GM23248 (cell line): ENCODE results near the gene ADSS1. TPM values are rescaled to one million over a fixed set of nuclear protein-coding genes. Genes with fewer than 3 reads are reported as not detected.

Experiments used
- DNase-seq: peaks from one replicate; pipeline ENCODE4 v3.0.0-alpha.2; 2015
- H2AFZ ChIP-seq: fragments of 200-600 bp; sonication (generic); 2 replicates; pipeline ENCODE4 v1.6.1; 2016; ENCODE audit warnings: antibody characterized with exemption
- H3F3A ChIP-seq: fragments of 200-600 bp; sonication (generic); 2 replicates; pipeline ENCODE4 v1.6.1; 2016; ENCODE audit warnings: mild to moderate bottlenecking, antibody characterized with exemption, mixed run types; ENCODE audit not compliant: insufficient read depth
- H3K27ac ChIP-seq: fragments of 200-600 bp; sonication (generic); 2 replicates; pipeline ENCODE4 v1.5.1; 2016; ENCODE audit warnings: mild to moderate bottlenecking
- H3K27me3 ChIP-seq: fragments of 200-600 bp; sonication (generic); replicated peaks from 2 replicates; pipeline ENCODE4 v1.6.1; 2016; ENCODE audit warnings: mild to moderate bottlenecking; ENCODE audit not compliant: insufficient read depth
- H3K36me3 ChIP-seq: fragments of 200-600 bp; sonication (generic); 2 replicates; pipeline ENCODE4 v1.6.1; 2016; ENCODE audit warnings: low read depth, mild to moderate bottlenecking
- H3K4me1 ChIP-seq: fragments of 200-600 bp; sonication (generic); 2 replicates; pipeline ENCODE4 v1.6.1; 2016; ENCODE audit warnings: mild to moderate bottlenecking; ENCODE audit not compliant: insufficient read depth
- H3K4me2 ChIP-seq: fragments of 200-600 bp; sonication (generic); one replicate; pipeline ENCODE4 v1.6.1; 2016; ENCODE audit warnings: mild to moderate bottlenecking; ENCODE audit not compliant: unreplicated experiment
- H3K4me3 ChIP-seq: fragments of 200-600 bp; sonication (generic); 2 replicates; pipeline ENCODE4 v1.5.1; 2016; ENCODE audit warnings: mild to moderate bottlenecking
- H3K79me2 ChIP-seq: fragments of 200-600 bp; sonication (generic); 2 replicates; pipeline ENCODE4 v1.6.1; 2016; ENCODE audit warnings: mild to moderate bottlenecking; ENCODE audit not compliant: insufficient read depth
- H3K9ac ChIP-seq: fragments of 200-600 bp; sonication (generic); 2 replicates; pipeline ENCODE4 v1.6.1; 2016; ENCODE audit warnings: mild to moderate bottlenecking
- H3K9me2 ChIP-seq: fragments of 200-600 bp; sonication (generic); 2 replicates; pipeline ENCODE4 v1.6.1; 2016; ENCODE audit warnings: mixed run types, mild to moderate bottlenecking, moderate library complexity; ENCODE audit not compliant: insufficient read depth
- H3K9me3 ChIP-seq: fragments of 200-600 bp; sonication (generic); one replicate; pipeline ENCODE4 v1.6.1; 2017; ENCODE audit warnings: low read depth
- H4K20me1 ChIP-seq: fragments of 200-600 bp; sonication (generic); 2 replicates; pipeline ENCODE4 v1.6.0; 2016; ENCODE audit not compliant: insufficient read depth
- EZH2 ChIP-seq: fragments of 200-600 bp; sonication (generic); IDR thresholded peaks from 2 replicates; pipeline ENCODE4 v1.6.1; 2018; ENCODE audit warnings: antibody characterized with exemption, mild to moderate bottlenecking; ENCODE audit not compliant: insufficient read depth, poor library complexity, severe bottlenecking
- EZH2phosphoT487 ChIP-seq: fragments of 200-600 bp; sonication (generic); IDR thresholded peaks from 2 replicates; pipeline ENCODE4 v1.6.1; 2018; ENCODE audit warnings: antibody characterized with exemption, moderate library complexity, mild to moderate bottlenecking, low read depth; ENCODE audit not compliant: insufficient read depth
- WGBS, 2 experiments: methylation state at CpG; one replicate each; pipeline ENCODE4 v1.1.6; 2015 to 2017; ENCODE audit warnings: low lambda C conversion rate in 2 of 2, low coverage in 1 of 2; ENCODE audit errors: missing lambda C conversion rate in 2 of 2; 5-methylcytosine and 5-hydroxymethylcytosine counted together
- in situ Hi-C: fragments of 300-500 bp; cut with MboI; formaldehyde crosslinking; loops from 2 replicates; pipeline ENCODE4 v1.15.0; 2020
- polyA plus RNA-seq: library from polyadenylated mRNA; unstranded; fragments of >200 nt; fragmentation: Nextera tagmentation; extraction: Ambion mirVana; gene quantifications from 2 replicates; pipeline ENCODE4 v1.2.1, GENCODE V29; 2016
- total RNA-seq: library from RNA; depleted of rRNA; stranded (reverse); fragments of >200 nt; shearing (Covaris generic); gene quantifications from 2 replicates; pipeline ENCODE4 v1.2.3, GENCODE V29; 2014

Gene ADSS1
- total and polyA plus RNA-seq, 2 experiments from 2014 or later = 3.7 to 7.1 TPM

DNA sequence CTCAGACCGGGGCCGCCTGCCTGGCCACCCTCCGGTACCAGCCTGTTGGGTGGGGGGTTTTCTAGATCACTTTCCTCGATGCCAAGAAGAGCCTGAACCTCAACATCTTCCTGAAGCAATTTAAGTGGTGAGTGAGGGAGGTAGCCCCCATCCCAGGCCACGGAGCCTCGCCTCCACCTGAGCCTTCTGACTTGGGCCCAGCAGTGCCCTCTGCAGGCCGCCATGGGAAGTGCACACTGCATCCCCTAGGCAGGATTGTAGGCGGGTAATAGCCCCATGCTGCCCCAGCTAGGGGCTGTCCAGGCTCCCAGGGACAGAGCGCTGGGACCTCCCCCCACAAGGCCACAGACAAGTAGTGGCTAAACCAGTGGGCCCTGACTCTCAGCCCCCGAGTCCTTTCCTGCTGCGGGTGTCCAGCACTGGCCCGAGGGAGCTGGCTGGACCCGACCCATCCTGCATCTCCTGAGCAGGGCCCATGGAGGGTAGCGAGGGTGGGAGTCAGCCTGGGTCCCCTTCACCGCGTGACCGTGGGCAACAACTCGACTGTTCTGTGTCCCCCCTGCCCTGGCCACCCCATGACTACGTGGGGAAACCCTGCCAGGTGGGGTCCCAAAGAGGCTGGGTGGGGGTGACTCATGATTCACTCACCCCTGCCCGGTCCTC is 15.3 kb upstream of the ADSS1 start:
- no peak overlapping the region for H3K4me3 ChIP-seq
- H3K9me3 ChIP-seq = no peaks in the 10 kb centered on the region
- no peaks in the 10 kb centered on the region for H4K20me1 ChIP-seq
- no peak overlapping the region for H3K9ac ChIP-seq
- H3F3A ChIP-seq = no peaks in the 10 kb centered on the region
- in situ Hi-C loops = no loop called here
- WGBS, 2 experiments = 44 to 53% methylated on average over 19 to 20 of the region's 20 CpGs
- H3K4me1 ChIP-seq = no peaks in the 10 kb centered on the region
- H3K4me2 ChIP-seq = no peak overlapping the region
- TF ChIP-seq EZH2phosphoT487 (no peak), EZH2 (no peak)
- no peaks in the 10 kb centered on the region for H3K9me2 ChIP-seq
- H3K27ac ChIP-seq = no peak overlapping the region
- DNase-seq = peak; percentile 58
- H2AFZ ChIP-seq = no peak overlapping the region
- H3K36me3 ChIP-seq = no peaks in the 10 kb centered on the region; the same call in 1 of the 2 replicates
- H3K79me2 ChIP-seq = no peaks in the 10 kb centered on the region
- H3K27me3 ChIP-seq = no peaks in the 10 kb centered on the region

DNA sequence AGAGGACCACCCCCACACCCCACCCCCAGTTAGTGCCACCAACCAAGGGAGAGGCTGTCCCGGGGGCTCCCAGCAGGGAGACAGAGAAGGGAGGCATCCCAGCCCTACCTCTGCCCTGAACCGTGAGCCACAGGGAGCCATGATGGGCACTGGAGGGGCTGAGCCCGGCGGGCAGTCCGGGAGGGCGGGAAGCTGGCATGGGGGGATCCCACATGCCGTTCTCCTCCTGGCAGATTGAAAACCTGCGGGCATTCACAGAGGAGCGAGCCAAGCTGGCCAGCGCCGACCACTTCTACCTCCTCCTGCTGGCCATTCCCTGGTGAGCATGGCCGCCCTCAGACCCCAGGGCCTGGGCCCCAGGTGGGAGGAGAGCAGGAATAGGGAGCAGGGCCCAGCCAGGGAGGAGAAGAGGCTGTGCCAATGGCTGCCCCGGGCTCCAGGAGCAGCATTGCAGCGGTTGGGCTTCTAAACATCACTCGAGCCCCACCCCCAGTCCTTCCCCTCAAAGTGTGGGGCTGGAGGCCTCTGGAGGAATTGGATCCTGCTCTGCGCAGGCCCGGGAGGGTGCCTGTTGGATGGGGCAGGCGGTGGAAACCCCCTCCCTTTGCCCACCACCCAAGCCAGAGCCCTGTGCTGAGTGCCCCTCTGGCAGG is 14.5 kb upstream of the ADSS1 start:
- in situ Hi-C loops = no loop called here
- no peak for DNase-seq
- H3K27me3 ChIP-seq = no peaks in the 10 kb centered on the region
- H3K9me3 ChIP-seq = no peaks in the 10 kb centered on the region
- no peak overlapping the region for H3K9ac ChIP-seq
- WGBS, 2 experiments = 70 to 77% methylated on average over 16 to 18 of the region's 18 CpGs
- H3K4me1 ChIP-seq = no peaks in the 10 kb centered on the region
- no peaks in the 10 kb centered on the region for H3K79me2 ChIP-seq
- no peaks in the 10 kb centered on the region for H4K20me1 ChIP-seq
- TF ChIP-seq EZH2phosphoT487 (no peak), EZH2 (no peak)
- H2AFZ ChIP-seq = no peak overlapping the region
- H3K9me2 ChIP-seq = no peaks in the 10 kb centered on the region
- no peak overlapping the region for H3K27ac ChIP-seq
- no peaks in the 10 kb centered on the region; the same call in 1 of the 2 replicates for H3K36me3 ChIP-seq
- H3K4me2 ChIP-seq = no peak overlapping the region
- no peak overlapping the region for H3K4me3 ChIP-seq
- no peaks in the 10 kb centered on the region for H3F3A ChIP-seq

DNA sequence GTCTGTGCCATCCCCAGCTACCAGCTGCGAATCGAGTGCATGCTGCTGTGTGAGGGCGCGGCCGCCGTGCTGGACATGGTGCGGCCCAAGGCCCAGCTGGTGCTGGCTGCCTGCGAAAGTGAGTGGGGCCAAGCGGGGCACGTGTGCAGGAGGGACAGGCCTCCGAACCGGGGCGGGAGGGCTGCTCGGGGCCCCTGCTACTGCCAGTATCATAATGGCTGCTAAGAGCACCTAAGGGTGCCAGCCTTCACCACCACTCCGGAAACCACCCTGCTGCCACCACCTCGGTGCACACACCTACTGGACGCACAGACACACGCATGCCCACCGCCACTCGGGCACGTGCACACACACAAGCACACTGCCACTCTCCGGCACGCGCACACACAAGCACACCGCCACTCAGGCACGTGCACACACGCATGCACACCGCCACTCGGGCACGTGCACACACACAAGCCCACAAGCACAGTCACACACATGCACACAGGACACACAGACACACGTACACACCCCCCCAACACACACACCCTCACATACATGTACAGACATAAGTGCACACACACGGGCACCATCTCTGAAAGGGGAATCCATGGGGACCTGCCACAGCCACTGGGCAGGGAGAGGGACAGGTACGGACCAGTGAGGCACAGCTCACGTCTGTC is 13.8 kb upstream of the ADSS1 start:
- no peak for DNase-seq

DNA sequence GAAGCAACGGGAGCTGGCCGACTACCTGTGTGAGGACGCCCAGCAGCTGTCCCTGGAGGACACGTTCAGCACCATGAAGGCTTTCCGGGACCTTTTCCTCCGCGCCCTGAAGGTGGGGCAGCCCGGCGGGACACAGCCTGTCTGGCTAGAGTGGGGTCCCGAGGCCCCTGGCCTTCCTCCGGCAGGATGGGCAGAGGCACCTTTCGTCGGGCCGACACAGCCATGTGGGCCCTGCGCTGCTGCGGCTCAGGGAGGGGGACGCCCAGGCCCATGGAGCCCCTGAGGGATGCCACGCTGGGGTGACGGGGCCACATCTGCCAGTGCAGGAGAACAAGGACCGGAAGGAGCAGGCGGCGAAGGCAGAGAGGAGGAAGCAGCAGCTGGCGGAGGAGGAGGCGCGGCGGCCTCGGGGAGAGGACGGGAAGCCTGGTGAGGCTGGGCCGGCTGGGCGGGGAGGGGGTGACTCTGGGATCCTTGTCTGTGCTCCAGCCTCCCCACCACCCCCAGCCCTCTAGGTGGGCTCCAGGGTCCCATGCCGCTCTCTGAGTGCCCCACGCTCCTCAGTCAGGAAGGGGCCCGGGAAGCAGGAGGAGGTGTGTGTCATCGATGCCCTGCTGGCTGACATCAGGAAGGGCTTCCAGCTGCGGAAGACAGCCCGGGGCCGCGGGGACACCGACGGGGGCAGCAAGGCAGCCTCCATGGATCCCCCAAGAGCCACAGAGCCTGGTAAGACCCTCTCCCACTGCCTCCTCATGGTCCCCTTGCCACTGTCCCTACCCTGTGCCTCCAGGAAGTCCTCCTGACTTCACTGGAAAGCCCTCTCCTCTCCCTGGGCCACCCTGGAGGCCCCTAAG is 10.9 kb upstream of the ADSS1 start:
- Histone ChIP-seq H3K27me3 (no peaks in the 10 kb centered on the region), H3K27ac (no peak overlapping the region), H3K9ac (no peak overlapping the region), H3K4me3 (no peak overlapping the region), H3F3A (no peaks in the 10 kb centered on the region), H3K4me2 (no peak overlapping the region), H2AFZ (no peak overlapping the region), H3K4me1 (no peaks in the 10 kb centered on the region), H4K20me1 (no peaks in the 10 kb centered on the region), H3K36me3 (no peaks in the 10 kb centered on the region; the same call in 1 of the 2 replicates), H3K9me3 (no peaks in the 10 kb centered on the region), H3K9me2 (no peaks in the 10 kb centered on the region), H3K79me2 (no peaks in the 10 kb centered on the region)
- TF ChIP-seq EZH2phosphoT487 = no peak
- no peak for TF ChIP-seq EZH2
- WGBS, 2 experiments = 94 to 95% methylated on average over 35 to 40 of the region's 40 CpGs
- DNase-seq = no peak
- in situ Hi-C loops = no loop called here

More for the DNA sequence above, 13.8 kb upstream of the ADSS1 start:
- in situ Hi-C loops = no loop called here
- no peaks in the 10 kb centered on the region for H3F3A ChIP-seq
- H3K4me1 ChIP-seq = no peaks in the 10 kb centered on the region
- no peak overlapping the region for H3K4me2 ChIP-seq
- no peaks in the 10 kb centered on the region; the same call in 1 of the 2 replicates for H3K36me3 ChIP-seq
- no peaks in the 10 kb centered on the region for H3K27me3 ChIP-seq
- no peaks in the 10 kb centered on the region for H4K20me1 ChIP-seq
- TF ChIP-seq EZH2 = no peak
- TF ChIP-seq EZH2phosphoT487 = no peak
- no peak overlapping the region for H3K27ac ChIP-seq
- no peaks in the 10 kb centered on the region for H3K79me2 ChIP-seq
- 95% methylated on average over 31 to 34 of the region's 34 CpGs for WGBS, 2 experiments
- no peak overlapping the region for H3K9ac ChIP-seq
- no peaks in the 10 kb centered on the region for H3K9me2 ChIP-seq
- H3K4me3 ChIP-seq = no peak overlapping the region
- no peaks in the 10 kb centered on the region for H3K9me3 ChIP-seq
- no peak overlapping the region for H2AFZ ChIP-seq
